ENCODE measurements around the gene EIF3B. TPM values are rescaled to one million over a fixed set of nuclear protein-coding genes. Genes with fewer than 3 reads are reported as not detected.

Gene EIF3B
- total and polyA plus RNA-seq, 9 of the 15 experiments (the other 6 are each of a cell fraction or from before 2014, with no cell fraction given), result 25.9 to 494 (median 357) TPM

GRCh38 chr7:2411049-2411448 lies 56.4 kb downstream of the EIF3B start:
- no peak overlapping the region; a peak in 1 of 4 replicates for H3K9ac ChIP-seq (ENCODE audit: insufficient read depth in 1 of 2, low read depth in 2 of 2, low read length in 2 of 2)
- no peaks in the 10 kb centered on the region; the same call in 1 of the 2 replicates for H4K20me1 ChIP-seq (replicated peaks; ENCODE audit: control insufficient read depth, insufficient read depth, low read length)
- ATAC-seq (no peak), DNase-seq (ENCODE audit: extremely low read depth in 1 of 4, low spot score in 3 of 4) (no peak), FAIRE-seq (no peak)
- H2AFZ ChIP-seq (ENCODE audit: low read depth, low read length), result no peak overlapping the region
- H3K4me2 ChIP-seq (ENCODE audit: insufficient read depth, low read length), result no peak overlapping the region
- intact Hi-C loops (cut with micrococcal nuclease) (no loop called here), in situ Hi-C loops (cut with MboI) (no loop called here)
- no TSS peak for BruUV-seq (replicated peaks)
- H3K27me3 ChIP-seq (ENCODE audit: control insufficient read depth in 2 of 2, insufficient read depth in 2 of 2, low read length in 2 of 2), result no peaks in the 10 kb centered on the region
- H3K27ac ChIP-seq (ENCODE audit: extremely low read depth, low read depth, low read length), result no peak overlapping the region
- peaks cover 24% of the 10 kb centered on the region; the same call in 2 of the 3 replicates for H3K79me2 ChIP-seq (ENCODE audit: control insufficient read depth, insufficient read depth, low read length)
- no peaks in the 10 kb centered on the region for H3K9me1 ChIP-seq (ENCODE audit: control insufficient read depth, insufficient read depth, low read length)
- TF ChIP-seq CEBPB (tag; IDR thresholded peaks at IDR 0.05) (peak; percentile 77), MEF2D (tag; conservative IDR thresholded peaks at IDR 0.05; ENCODE audit: low read depth) (no peak), CEBPG (CRISPR knock-in tag; IDR thresholded peaks at IDR 0.05) (no peak), CEBPG (tag; conservative IDR thresholded peaks at IDR 0.05 in 1 of 2, IDR thresholded peaks at IDR 0.05 in 1 of 2) (peak; percentile 16 to 80; a peak in 2 of 4 replicates)
- CTCF ChIA-PET (ENCODE audit: low intra/inter-chr PET ratio), result no interaction called here
- POLR2A ChIA-PET, result interaction anchor here (0.6 to 2.5 kb wide), 2 partner anchors 20 to 225 kb away, joined by 3 to 7 read pairs; no protein-coding TSS in a partner anchor
- no peaks in the 10 kb centered on the region for H3K9me3 ChIP-seq (replicated peaks; ENCODE audit: control insufficient read depth, insufficient read depth, low read depth, low read length)
- peaks cover 34 to 43% of the 10 kb centered on the region in 2 experiments for H3K4me1 ChIP-seq (replicated peaks in 1 of 2; ENCODE audit: control insufficient read depth in 2 of 2, insufficient read depth in 2 of 2, low read length in 2 of 2)
- H3K36me3 ChIP-seq (ENCODE audit: control insufficient read depth, insufficient read depth, low read length), result no peaks in the 10 kb centered on the region; the same call in 2 of the 3 replicates
- H3K4me3 ChIP-seq, result no peak overlapping the region
- 93% methylated on average over 1 of the region's 1 CpG for WGBS (ENCODE audit: insufficient coverage, low coverage, missing lambda C conversion rate)

Data from K562 (cell line).